NCI-H526 treated with DMSO at 0.1 percent for 48 hours (cell line): ENCODE results near the gene GLTP.

Source experiments
- DNase-seq: peaks from one replicate; lab custom pipeline; 2025; lab: John Stamatoyannopoulos, UW

The GLTP gene

GRCh38 chr12:109842021-109842420, 38.3 kb downstream of the GLTP start:
- DNase-seq = no peak

GRCh38 chr12:109841356-109841755, 39.0 kb downstream of the GLTP start:
- DNase-seq = no peak

- DNase-seq = no peak
These were observed 39.9 kb downstream of the GLTP start for GRCh38 chr12:109840305-109841074.

GRCh38 chr12:109839444-109839843, 40.9 kb downstream of the GLTP start:
- DNase-seq = no peak

- no peak for DNase-seq
These were observed 43.4 kb downstream of the GLTP start for GRCh38 chr12:109836916-109837315.

GRCh38 chr12:109835827-109836226, 44.5 kb downstream of the GLTP start:
- DNase-seq = no peak

- no peak for DNase-seq
These were observed 46.8 kb downstream of the GLTP start, which contains the start of gene TRPV4 for GRCh38 chr12:109833307-109834189. TRPV4 (minus strand) TSS chr12:109833398; CDS start chr12:109814796, 18,602 bp downstream.

GRCh38 chr12:109832541-109833306, 47.6 kb downstream of the GLTP start:
- DNase-seq = no peak

- DNase-seq = no peak
These were observed 48.4 kb downstream of the GLTP start for GRCh38 chr12:109831929-109832328.

GRCh38 chr12:109831365-109831764, 49.0 kb downstream of the GLTP start:
- no peak for DNase-seq

GRCh38 chr12:109830718-109831117, 49.6 kb downstream of the GLTP start:
- DNase-seq = no peak

- DNase-seq = no peak
These were observed 50.1 kb downstream of the GLTP start for GRCh38 chr12:109830267-109830666.

- no peak for DNase-seq
These were observed 50.7 kb downstream of the GLTP start for GRCh38 chr12:109829667-109830066.

GRCh38 chr12:109828754-109829511, 51.4 kb downstream of the GLTP start:
- no peak for DNase-seq

- no peak for DNase-seq
These were observed 52.5 kb downstream of the GLTP start for GRCh38 chr12:109827566-109828550.

GRCh38 chr12:109827080-109827479, 53.3 kb downstream of the GLTP start:
- no peak for DNase-seq

- no peak for DNase-seq
These were observed 55.6 kb downstream of the GLTP start for GRCh38 chr12:109824731-109825130.

GRCh38 chr12:109822951-109823411, 57.4 kb downstream of the GLTP start:
- no peak for DNase-seq

- no peak for DNase-seq
These were observed 57.9 kb downstream of the GLTP start for GRCh38 chr12:109822416-109822815.

- no peak for DNase-seq
These were observed 58.4 kb downstream of the GLTP start for GRCh38 chr12:109821968-109822367.
